HL-60/S4 (cell line): ENCODE measurements around the gene CENPB.

Experiments used
- in situ Hi-C: fragments of 300-500 bp; cut with MboI; formaldehyde crosslinking; loops from 2 replicates; pipeline ENCODE4 v1.14.3; 2022; ENCODE audit warnings: low sequenced_read_pairs

Gene CENPB

DNA sequence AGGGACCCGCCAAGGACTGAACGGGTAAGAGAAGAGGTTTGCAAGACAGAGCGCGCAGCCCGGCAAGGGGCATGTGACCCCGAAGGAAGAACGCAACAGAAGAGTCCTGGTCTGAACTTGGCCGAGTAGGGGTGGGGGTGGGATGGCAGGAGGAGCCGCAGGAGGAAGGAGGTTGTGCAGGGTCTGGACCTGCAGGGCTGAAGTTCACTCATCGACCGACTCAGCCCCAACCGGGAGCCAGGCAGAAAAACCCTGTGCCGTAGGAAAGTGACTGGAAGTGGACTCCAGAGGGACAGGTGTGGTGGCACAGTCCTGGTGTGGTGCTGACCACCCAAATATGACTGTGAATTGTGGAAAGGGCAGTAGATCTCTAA, 34.2 kb downstream of the CENPB start:
- in situ Hi-C loops = no loop called here

- in situ Hi-C loops = no loop called here
Measured at GRCh38 chr20:3751675-3752385, 34.7 kb downstream of the CENPB start.

DNA sequence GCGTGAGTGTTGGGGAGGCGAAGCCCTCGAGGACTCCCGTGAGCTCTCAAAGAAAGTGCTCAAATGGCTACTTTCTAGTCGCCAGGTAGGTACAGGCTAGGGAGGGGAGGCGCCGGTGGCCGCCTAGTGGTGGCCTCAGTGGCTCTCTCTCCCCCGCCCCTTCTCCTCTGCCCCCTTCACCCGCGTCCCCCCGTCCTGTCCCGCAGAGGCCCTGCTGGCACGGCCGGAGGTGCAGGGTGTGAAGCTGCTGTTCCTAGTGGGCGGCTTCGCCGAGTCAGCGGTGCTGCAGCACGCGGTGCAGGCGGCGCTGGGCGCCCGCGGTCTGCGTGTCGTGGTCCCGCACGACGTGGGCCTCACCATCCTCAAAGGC, 35.2 kb downstream of the CENPB start:
- in situ Hi-C loops = no loop called here

GRCh38 chr20:3749689-3750531, 36.6 kb downstream of the CENPB start:
- in situ Hi-C loops = no loop called here

DNA sequence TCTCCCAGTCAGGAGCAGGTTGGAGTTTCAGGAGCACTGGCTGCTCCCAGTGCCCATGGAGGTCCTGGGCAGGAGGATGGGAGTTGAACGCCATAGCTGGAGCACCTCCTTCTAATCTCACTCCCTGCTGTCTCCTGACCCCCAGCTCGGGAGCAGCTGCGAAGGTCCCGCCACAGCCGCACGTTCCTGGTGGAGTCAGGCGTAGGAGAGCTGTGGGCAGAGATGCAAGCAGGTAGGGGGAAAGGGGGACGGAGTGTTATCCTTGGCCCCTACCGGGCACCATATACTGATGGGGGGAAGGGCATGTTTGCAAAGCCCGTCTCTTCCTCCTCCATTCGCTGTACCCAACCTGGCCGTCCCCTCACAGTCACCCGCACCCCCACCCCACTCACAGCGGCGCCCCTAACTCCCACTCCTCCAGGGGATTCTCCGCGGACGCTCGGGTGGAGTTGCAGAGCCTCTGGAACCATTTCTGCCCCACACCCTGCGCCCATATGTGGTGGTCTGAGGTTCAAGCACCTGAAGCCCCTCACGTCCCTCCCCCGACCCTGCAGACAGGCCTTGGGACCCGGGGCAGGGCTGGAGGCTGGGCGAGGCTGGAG, 37.4 kb downstream of the CENPB start:
- in situ Hi-C loops = no loop called here

DNA sequence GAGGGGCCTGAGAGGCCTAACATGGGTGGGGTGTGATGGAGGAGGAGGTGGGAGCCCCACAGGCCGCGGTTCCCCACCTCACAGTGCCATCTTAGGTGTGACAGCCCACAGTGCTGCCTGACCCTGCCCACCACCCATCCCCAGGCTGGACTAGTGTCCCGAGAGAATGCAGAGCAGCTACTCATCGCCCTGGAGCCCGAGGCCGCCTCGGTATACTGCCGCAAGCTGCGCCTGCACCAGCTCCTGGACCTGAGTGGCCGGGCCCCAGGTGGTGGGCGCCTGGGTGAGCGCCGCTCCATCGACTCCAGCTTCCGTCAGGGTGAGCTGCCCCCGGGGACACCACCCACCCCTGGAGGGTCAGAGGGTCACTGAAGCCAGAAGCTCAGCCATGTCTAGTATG, 38.5 kb downstream of the CENPB start:
- in situ Hi-C loops = no loop called here

DNA sequence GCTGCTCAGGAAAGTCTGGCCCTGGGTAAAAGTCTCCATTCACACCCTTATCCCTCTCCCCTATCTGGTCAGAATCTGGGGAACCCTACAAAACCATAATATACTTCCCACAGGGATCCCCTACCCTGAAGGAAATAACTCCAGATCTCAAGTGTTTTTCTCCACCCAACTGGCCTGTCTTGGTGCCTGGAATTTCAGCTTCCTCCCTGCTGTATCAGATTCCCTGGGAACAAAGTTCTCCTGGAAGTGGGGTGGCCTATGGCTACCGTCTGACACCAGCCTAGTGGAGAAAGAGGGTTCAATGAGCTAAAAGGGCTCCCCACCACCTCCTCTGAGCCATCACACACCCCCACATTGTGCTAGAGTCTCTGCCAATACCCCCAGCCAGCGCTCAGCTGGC, 39.1 kb downstream of the CENPB start:
- in situ Hi-C loops = no loop called here

- in situ Hi-C loops = no loop called here
Measured at GRCh38 chr20:3745686-3746173, 40.8 kb downstream of the CENPB start.

- in situ Hi-C loops = no loop called here
Measured at GRCh38 chr20:3744806-3745685, 41.5 kb downstream of the CENPB start.

DNA sequence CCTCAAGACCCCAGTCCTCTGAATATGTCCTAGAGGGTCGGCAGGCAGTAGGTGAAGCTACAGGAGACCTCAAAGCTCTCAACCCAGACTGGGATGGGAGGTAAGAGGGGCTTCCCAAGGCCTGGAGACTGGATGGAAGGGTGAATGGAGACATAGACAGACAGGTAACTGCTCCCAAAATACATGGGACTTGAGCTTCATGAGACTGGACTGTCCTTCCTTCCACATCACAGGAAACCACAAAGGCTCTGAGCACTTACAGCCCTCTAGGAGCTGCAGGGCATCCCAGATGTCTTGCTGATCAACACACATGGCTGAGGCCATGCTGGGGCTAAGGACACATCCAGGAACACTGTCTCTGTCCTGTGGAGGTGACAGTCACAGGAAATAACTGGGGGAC, 42.5 kb downstream of the CENPB start:
- in situ Hi-C loops = no loop called here

DNA sequence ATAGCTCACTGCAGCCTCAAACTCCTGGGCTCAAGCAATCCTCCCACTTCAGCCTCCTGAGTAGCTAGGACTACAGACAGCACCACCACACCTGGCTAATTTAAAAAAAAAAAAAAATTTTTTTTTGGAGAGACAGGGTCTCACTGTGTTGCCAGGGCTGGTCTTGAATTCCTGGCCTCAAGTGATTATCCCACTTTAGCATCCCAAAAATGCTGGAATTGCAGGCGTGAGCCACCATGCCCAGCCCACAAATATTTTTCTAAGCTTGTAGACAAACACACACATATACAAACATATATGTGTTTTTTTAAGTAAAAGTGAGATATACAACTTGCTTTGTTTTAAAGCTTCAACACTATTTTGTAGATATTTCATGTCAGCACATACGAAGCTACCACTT, 43.3 kb downstream of the CENPB start:
- in situ Hi-C loops = no loop called here

DNA sequence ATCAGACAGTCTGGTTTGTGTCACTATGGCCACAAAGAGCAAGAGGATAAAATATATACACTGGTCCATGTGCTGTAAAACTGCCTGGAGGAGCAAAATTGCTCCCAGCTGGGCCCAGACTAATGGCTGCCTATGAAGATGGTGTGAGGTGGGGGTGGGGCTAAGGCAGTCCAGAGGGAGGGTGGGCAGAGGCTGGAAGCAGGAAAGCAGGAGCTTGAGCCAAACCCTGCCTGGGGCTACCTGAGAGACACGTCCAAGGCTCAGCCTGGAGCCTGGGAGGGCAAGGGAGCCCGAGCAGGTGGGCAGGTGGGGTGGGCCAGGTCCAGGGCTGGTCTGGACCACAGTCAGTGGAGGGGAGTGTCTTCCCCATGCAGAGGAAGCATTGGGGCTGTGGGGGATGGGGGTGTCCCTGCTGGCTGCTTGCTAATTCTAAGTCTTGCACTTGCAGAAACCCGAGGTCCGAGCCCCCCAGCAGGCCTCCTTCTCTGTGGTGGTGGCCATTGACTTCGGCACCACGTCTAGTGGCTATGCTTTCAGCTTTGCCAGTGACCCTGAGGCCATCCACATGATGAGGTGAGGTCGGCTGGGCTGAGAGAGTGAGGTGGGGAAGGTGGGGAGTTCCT, 44.6 kb downstream of the CENPB start:
- in situ Hi-C loops = no loop called here

GRCh38 chr20:3740615-3741301, 45.8 kb downstream of the CENPB start:
- in situ Hi-C loops = no loop called here

GRCh38 chr20:3739926-3740451, 46.6 kb downstream of the CENPB start:
- in situ Hi-C loops = no loop called here

DNA sequence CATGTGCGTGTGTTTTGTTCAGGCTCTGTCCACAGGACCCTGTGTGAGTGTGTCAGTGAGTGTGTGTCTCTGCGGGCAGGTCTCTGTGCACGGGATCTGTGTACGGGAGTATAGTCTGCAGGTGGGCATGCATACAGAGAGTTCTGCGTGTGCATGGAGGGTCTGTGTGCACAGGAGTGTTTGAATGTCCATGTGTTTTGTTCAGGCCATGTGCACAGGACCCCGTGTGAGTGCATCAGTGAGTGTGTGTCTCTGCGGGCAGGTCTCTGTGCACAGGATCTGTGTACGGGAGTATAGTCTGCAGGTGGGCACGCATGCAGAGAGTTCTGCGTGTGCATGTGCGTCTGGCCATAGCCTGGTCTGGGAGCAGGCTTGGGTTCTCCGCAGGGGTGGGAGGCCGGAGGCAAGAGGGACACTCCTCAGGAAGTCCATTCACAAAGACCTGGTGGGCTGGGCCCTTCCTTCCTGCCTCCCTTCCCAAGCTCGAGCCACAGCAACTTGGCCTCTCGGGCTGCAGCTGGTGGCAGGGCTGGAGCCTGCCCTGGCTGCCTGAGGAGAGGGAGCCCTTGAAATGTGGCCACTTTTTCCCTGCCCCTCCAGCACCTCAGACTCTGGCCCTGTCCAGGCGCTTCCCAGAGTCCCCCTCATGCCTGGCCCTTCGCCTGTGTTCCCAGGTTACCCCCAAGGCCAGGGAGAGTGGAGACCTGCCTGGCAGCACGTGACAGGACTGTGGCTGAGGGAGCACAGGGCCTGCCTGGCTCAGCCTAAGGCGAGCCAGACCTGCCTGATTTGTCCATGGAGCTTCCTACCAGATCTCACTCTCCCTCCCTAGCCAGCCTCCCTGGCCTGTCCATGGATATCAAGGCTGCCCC, 47.2 kb downstream of the CENPB start:
- in situ Hi-C loops = no loop called here

GRCh38 chr20:3738111-3739053, 48.2 kb downstream of the CENPB start:
- in situ Hi-C loops = no loop called here

- in situ Hi-C loops = no loop called here
Measured at GRCh38 chr20:3735768-3736167, 50.8 kb downstream of the CENPB start.
